ENCODE results near the gene EFCAB12.

DNA sequence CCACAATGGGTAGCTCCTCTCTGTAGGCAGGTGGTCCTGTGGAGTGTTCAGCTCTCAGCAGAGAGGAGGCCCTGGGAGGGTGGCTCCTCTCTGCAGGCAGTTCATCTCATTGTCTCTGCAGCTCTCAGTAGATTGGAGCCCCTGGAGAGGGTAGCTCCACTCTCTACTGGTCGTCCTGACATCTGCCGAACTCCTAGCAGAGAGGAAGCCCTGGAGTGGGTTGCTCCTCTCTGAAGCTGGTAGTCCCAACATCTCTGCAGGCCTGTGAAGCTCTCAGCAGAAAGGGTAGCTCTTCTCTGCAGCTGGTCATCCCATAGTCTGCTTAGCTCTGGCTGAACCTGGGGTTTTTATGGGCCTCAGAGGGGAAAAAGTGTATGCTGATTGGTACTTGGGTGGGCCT is 50.8 kb downstream of the EFCAB12 start:
- TF ChIP-seq, protein P1, sequence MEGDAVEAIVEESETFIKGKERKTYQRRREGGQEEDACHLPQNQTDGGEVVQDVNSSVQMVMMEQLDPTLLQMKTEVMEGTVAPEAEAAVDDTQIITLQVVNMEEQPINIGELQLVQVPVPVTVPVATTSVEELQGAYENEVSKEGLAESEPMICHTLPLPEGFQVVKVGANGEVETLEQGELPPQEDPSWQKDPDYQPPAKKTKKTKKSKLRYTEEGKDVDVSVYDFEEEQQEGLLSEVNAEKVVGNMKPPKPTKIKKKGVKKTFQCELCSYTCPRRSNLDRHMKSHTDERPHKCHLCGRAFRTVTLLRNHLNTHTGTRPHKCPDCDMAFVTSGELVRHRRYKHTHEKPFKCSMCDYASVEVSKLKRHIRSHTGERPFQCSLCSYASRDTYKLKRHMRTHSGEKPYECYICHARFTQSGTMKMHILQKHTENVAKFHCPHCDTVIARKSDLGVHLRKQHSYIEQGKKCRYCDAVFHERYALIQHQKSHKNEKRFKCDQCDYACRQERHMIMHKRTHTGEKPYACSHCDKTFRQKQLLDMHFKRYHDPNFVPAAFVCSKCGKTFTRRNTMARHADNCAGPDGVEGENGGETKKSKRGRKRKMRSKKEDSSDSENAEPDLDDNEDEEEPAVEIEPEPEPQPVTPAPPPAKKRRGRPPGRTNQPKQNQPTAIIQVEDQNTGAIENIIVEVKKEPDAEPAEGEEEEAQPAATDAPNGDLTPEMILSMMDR (conservative IDR thresholded peaks at IDR 0.05; ENCODE audit: low read length): no peak
- TF ChIP-seq EZH2phosphoT487 (IDR thresholded peaks at IDR 0.05; ENCODE audit: borderline replicate concordance, low read depth, low read length): no peak
